ENCODE data around the gene KCNJ12.
A peak's percentile ranks its signal among the peaks of the same experiment; 100 is the strongest.

Gene KCNJ12

GRCh38 chr17:21363776-21364642, 12.1 kb upstream of the KCNJ12 start:
- H3K4me3 ChIP-seq (ENCODE audit: low read length): no peak overlapping the region
- TF ChIP-seq, protein P1, sequence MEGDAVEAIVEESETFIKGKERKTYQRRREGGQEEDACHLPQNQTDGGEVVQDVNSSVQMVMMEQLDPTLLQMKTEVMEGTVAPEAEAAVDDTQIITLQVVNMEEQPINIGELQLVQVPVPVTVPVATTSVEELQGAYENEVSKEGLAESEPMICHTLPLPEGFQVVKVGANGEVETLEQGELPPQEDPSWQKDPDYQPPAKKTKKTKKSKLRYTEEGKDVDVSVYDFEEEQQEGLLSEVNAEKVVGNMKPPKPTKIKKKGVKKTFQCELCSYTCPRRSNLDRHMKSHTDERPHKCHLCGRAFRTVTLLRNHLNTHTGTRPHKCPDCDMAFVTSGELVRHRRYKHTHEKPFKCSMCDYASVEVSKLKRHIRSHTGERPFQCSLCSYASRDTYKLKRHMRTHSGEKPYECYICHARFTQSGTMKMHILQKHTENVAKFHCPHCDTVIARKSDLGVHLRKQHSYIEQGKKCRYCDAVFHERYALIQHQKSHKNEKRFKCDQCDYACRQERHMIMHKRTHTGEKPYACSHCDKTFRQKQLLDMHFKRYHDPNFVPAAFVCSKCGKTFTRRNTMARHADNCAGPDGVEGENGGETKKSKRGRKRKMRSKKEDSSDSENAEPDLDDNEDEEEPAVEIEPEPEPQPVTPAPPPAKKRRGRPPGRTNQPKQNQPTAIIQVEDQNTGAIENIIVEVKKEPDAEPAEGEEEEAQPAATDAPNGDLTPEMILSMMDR (IDR thresholded peaks at IDR 0.05; ENCODE audit: insufficient read depth, low read depth, low read length, missing control alignments): no peak
- no peak for DNase-seq (ENCODE audit: low read depth)

DNA sequence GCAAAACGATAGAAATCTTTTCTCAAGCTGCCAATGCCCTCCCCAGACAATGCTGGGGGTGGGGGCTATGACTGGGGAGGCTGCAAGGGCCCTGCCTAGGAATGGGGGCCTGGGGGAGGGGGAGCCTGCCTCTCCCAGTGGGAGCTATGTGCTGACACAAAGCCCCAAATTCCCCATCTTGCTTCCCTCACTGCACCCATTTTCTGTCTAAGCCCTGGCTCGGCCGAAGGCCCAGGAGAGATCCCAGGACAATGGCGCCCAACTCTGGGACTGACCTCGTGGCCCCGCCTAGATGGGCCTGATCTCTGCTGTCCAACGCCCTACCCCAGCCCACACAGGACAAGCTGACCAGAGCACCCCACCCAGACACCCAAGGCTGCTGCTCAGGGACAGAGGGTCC, 11.1 kb upstream of the KCNJ12 start:
- DNase-seq (ENCODE audit: low read depth): no peak

DNA sequence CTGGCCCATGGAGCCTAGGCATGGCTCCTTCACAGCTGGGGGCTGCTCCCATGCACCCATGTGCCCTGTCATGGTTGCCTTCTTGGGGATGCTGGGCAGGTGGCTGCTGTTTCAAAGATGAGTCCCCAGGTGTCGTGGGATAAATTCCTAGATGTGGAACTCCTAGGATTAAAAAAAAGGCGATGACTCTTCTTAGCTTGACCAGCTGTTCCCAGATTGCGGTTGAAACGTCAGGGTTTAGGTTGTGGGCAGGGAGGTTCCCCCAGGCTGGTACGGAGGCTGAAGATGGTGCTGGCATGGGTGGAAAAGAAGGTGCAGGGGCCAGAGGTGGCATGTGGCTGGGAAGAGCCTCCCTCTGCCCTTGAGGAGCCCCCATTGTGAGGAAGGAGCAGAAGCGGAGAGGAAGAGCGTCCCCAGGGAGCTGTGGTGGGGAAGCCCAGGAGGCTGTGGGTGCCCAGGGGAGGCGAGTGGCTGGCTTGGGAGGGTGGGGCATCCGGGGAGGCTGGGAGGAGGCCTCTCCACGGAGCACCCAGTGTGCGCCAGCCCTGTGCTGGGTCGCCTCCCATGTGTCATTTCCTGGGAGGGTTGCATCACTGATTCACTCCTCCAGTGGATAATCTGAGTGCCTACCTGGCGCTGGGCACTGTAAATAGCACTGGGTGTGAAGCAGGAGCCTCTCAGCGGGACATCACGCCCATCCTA, 7.5 kb upstream of the KCNJ12 start:
- no peak overlapping the region for H3K4me3 ChIP-seq (ENCODE audit: low read length)
- DNase-seq (ENCODE audit: low read depth): peak; percentile 47
- TF ChIP-seq, protein P1 (IDR thresholded peaks at IDR 0.05; ENCODE audit: insufficient read depth, low read depth, low read length, missing control alignments): no peak

More for the DNA sequence above, 11.1 kb upstream of the KCNJ12 start:
- no peak overlapping the region for H3K4me3 ChIP-seq (ENCODE audit: low read length)
- TF ChIP-seq, protein P1 (IDR thresholded peaks at IDR 0.05; ENCODE audit: insufficient read depth, low read depth, low read length, missing control alignments): no peak

DNA sequence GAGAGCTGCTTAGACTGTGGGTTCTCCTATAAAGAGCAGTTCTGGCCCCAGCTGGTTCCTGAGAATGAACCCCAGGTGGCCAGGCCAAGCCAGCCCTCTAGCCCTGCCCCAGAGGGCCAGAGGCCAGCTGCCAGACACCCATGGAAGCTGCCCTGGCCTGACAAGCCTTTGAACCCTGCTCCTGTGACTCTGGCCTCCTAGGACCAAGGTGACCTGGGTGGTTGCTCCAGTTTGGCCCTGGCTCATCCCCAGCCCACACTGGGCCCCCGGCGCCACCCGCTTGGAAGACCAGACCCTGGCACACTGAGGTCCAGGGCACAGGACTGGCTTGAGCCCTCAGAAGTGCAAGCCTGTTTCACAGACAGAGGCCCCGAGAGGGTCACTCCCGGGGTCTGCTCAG, 6.8 kb upstream of the KCNJ12 start:
- H3K4me3 ChIP-seq (ENCODE audit: low read length): no peak overlapping the region
- TF ChIP-seq, protein P1 (IDR thresholded peaks at IDR 0.05; ENCODE audit: insufficient read depth, low read depth, low read length, missing control alignments): no peak
- no peak for DNase-seq (ENCODE audit: low read depth)

DNA sequence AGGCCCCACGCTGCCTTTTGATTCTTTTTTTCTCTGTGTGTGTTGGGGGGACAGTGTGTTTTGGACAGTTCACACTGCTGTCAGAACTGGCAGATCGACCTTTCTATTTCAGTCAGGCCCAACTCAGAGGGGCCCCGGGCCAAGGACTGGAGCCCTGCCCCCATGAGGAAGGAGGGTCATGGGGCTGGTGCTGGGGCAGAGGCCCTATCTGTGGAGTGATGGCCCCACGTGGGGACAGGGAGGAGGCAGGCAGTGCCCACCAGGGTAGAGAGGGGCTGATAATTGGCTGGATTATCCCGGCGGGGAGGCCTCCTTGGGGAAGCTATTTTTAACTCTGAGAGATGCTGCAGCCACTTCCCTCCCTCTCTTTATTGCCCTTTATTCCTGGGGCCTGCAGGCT, 5.7 kb upstream of the KCNJ12 start:
- DNase-seq (ENCODE audit: low read depth): no peak

DNA sequence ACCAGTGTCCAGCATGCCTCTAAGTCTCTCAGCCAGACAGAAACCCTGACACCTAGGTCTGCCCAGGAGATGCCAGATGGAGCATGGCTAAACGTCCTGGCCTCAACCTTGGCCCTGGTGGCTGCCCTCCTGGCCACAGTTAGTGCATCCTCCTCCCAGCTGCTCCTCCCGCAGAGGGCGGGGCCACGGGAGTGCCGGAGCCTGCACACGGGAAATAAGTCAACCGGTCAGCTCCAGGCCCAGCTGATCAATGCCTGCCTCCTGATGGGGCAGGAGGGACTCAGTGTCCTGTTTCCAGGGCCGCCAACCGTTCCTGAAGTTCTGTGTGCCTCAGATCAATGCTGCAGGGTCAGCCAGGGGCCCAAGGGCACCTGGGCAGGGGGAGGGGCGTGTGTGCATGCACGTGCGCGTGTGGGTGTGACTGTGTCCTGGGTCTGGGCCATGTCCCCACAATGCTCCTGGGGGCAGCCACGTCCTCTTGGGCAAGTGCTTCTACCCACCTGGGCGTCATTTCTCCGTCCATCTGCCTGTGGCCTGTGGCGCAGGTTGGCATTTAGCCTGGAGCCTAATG, 4.6 kb upstream of the KCNJ12 start:
- H3K4me3 ChIP-seq (ENCODE audit: low read length): no peak overlapping the region
- TF ChIP-seq, protein P1 (IDR thresholded peaks at IDR 0.05; ENCODE audit: insufficient read depth, low read depth, low read length, missing control alignments): no peak
- no peak for DNase-seq (ENCODE audit: low read depth)

More for the DNA sequence above, 5.7 kb upstream of the KCNJ12 start:
- H3K4me3 ChIP-seq (ENCODE audit: low read length): no peak overlapping the region
- TF ChIP-seq, protein P1 (IDR thresholded peaks at IDR 0.05; ENCODE audit: insufficient read depth, low read depth, low read length, missing control alignments): no peak

Measured in epithelial cell of esophagus (primary cell).